K562 (cell line): Measurements from ENCODE around the gene DIP2B. TPM values are rescaled to one million over a fixed set of nuclear protein-coding genes. Genes with fewer than 3 reads are reported as not detected.
A peak's percentile ranks its signal among the peaks of the same experiment; 100 is the strongest.

Experiments
- ADNP ChIP-seq: fragments of 200-800 bp; sonication (Bioruptor generic); IDR thresholded peaks from 2 replicates; pipeline ENCODE4 v1.6.1; 2016; ENCODE audit warnings: missing genetic modification characterization, missing compliant biosample characterization
- ASH1L ChIP-seq: fragments of 450-650 bp; IDR thresholded peaks from 2 replicates; pipeline ENCODE4 v1.6.1; 2018; ENCODE audit warnings: borderline replicate concordance, mild to moderate bottlenecking, low read depth; ENCODE audit not compliant: partially characterized antibody
- ATF7 ChIP-seq: fragments of 450-650 bp; IDR thresholded peaks from 2 replicates; pipeline ENCODE4 v1.7.1; 2014; ENCODE audit warnings: mild to moderate bottlenecking, moderate library complexity
- ELF4 ChIP-seq: fragments of 450-650 bp; formaldehyde crosslinking; IDR thresholded peaks from 2 replicates; pipeline ENCODE4 v1.4.0; 2022; ENCODE audit warnings: missing genetic modification characterization
- FOXK1 ChIP-seq: sonication (generic); formaldehyde crosslinking; IDR thresholded peaks from 2 replicates; pipeline ENCODE4 v1.8.0; 2022; ENCODE audit warnings: missing genetic modification reagents, mild to moderate bottlenecking, borderline replicate concordance
- FOXM1 ChIP-seq, 2 experiments: fragments of 450-650 bp in 1 of 2; sonication (generic) in 1 of 2; formaldehyde crosslinking in 1 of 2; IDR thresholded peaks; 2 replicates each; pipeline versions ENCODE4 v1.6.1 to v1.9.0; 2017 to 2022; ENCODE audit warnings: low read depth in 2 of 2, mild to moderate bottlenecking in 2 of 2, missing genetic modification reagents in 1 of 2, moderate library complexity in 1 of 2
- HOMEZ ChIP-seq: fragments of 250-450 bp; sonication (Bioruptor Pico); IDR thresholded peaks from 2 replicates; pipeline ENCODE4 v1.4.0; 2020; ENCODE audit warnings: mild to moderate bottlenecking, moderate library complexity
- MYNN ChIP-seq, 2 experiments: sonication (generic); formaldehyde crosslinking in 1 of 2; IDR thresholded peaks; 2 replicates each; pipeline versions ENCODE4 v1.5.0 to v1.6.1; 2016 to 2020; ENCODE audit warnings: antibody characterized with exemption in 1 of 2, missing genetic modification reagents in 1 of 2
- NBN ChIP-seq: fragments of 450-650 bp; IDR thresholded peaks from 2 replicates; pipeline ENCODE4 v1.6.1; 2016; ENCODE audit warnings: low read depth, mild to moderate bottlenecking
- NR2C2 ChIP-seq, 2 experiments: fragments of 200-800 bp in 1 of 2; sonication (Bioruptor generic) in 1 of 2; sonication (generic) in 1 of 2; formaldehyde crosslinking in 1 of 2; IDR thresholded peaks; 2 replicates each; pipeline versions ENCODE4 v1.6.1 to v1.8.0; 2016 to 2022; ENCODE audit warnings: mild to moderate bottlenecking in 1 of 2, missing compliant biosample characterization in 1 of 2, missing genetic modification characterization in 1 of 2, missing genetic modification reagents in 1 of 2
- PCBP2 ChIP-seq: fragments of 200-400 bp; formaldehyde crosslinking; IDR thresholded peaks from 2 replicates; pipeline ENCODE4 v1.6.1; 2018; ENCODE audit warnings: low read length, low read depth, mild to moderate bottlenecking, moderate library complexity; ENCODE audit not compliant: poor library complexity, severe bottlenecking
- RAD51 ChIP-seq: fragments of 450-650 bp; IDR thresholded peaks from 2 replicates; pipeline ENCODE4 v1.7.1; 2016; ENCODE audit warnings: low read depth, mild to moderate bottlenecking, borderline replicate concordance
- SMAD4 ChIP-seq: fragments of 250-450 bp; sonication (Bioruptor Pico); conservative IDR thresholded peaks from 2 replicates; pipeline ENCODE4 v1.8.0; 2021; ENCODE audit warnings: inconsistent platforms, mild to moderate bottlenecking, moderate library complexity
- SRF ChIP-seq, 2 experiments: fragments of 250-450, 450-650 bp in 1 of 2; sonication (Bioruptor Pico) in 1 of 2; sonication (generic) in 1 of 2; formaldehyde crosslinking; IDR thresholded peaks; 2 replicates each; pipeline versions ENCODE4 v1.5.0 to v1.5.1; 2020 to 2022; ENCODE audit warnings: mild to moderate bottlenecking in 1 of 2, missing genetic modification reagents in 1 of 2
- STAT5A ChIP-seq: IDR thresholded peaks from 2 replicates; pipeline ENCODE4 v1.6.1; 2012; ENCODE audit warnings: low read length, inconsistent platforms, borderline replicate concordance
- U2AF1 ChIP-seq: fragments of 200-400 bp; formaldehyde crosslinking; optimal IDR thresholded peaks from 2 replicates; pipeline ENCODE3; 2017; ENCODE audit warnings: mild to moderate bottlenecking, low read depth, low read length, moderate library complexity
- ZNF12 ChIP-seq: sonication (generic); formaldehyde crosslinking; IDR thresholded peaks from 2 replicates; pipeline ENCODE4 v1.4.0; 2020; ENCODE audit warnings: mild to moderate bottlenecking, missing genetic modification reagents
- ZNF134 ChIP-seq: fragments of 250-450 bp; sonication (Bioruptor Pico); conservative IDR thresholded peaks from 2 replicates; pipeline ENCODE4 v1.4.0; 2020
- ZNF143 ChIP-seq: sonication (generic); formaldehyde crosslinking; IDR thresholded peaks from 2 replicates; pipeline ENCODE4 v1.9.0; 2022; ENCODE audit warnings: mild to moderate bottlenecking, missing genetic modification reagents
- ZNF311 ChIP-seq: fragments of 250-450 bp; sonication (Bioruptor Pico); IDR thresholded peaks from 2 replicates; pipeline ENCODE4 v1.4.0; 2020; ENCODE audit warnings: mild to moderate bottlenecking, moderate library complexity
- ZNF431 ChIP-seq: sonication (generic); formaldehyde crosslinking; IDR thresholded peaks from 2 replicates; pipeline ENCODE4 v1.8.0; 2022; ENCODE audit warnings: mild to moderate bottlenecking, missing genetic modification reagents
- ZNF561 ChIP-seq: fragments of 450-650 bp; formaldehyde crosslinking; conservative IDR thresholded peaks from 2 replicates; pipeline ENCODE4 v1.4.0; 2020; ENCODE audit warnings: mild to moderate bottlenecking, moderate library complexity
- ZZZ3 ChIP-seq: fragments of 450-650 bp; IDR thresholded peaks from 2 replicates; pipeline ENCODE4 v1.6.1; 2016; ENCODE audit warnings: antibody characterized with exemption, mild to moderate bottlenecking, moderate library complexity
- polyA plus RNA-seq, 8 experiments: library from polyadenylated mRNA; depleted of rRNA in 4 of 8; stranded (reverse) in 5 of 8; unstranded in 3 of 8; fragments of >200 nt; fragmentation: Nextera tagmentation in 2 of 8; fragmentation: Illumina TruSeq in 1 of 8; extraction: Ambion mirVana in 2 of 8; extraction: Trizol in 1 of 8; gene quantifications; 2 replicates each; pipeline versions ENCODE4 v1.2.1 to v1.2.3, GENCODE V29; 2011 to 2014; ENCODE audit warnings: inconsistent platforms in 1 of 8, missing spikeins in 1 of 8
- total RNA-seq, 7 experiments: library from RNA; depleted of rRNA in 6 of 7; stranded (reverse); fragments of >200 nt in 6 of 7; fragmentation: Illumina TruSeq in 2 of 7; extraction: Trizol in 2 of 7; gene quantifications; 2 replicates each; pipeline versions ENCODE4 v1.2.1 to v1.2.3, GENCODE V29; 2011 to 2021; ENCODE audit warnings: low replicate concordance in 1 of 7
- TF ChIP-seq, protein P1 (sequence below): fragments of 250-450 bp; sonication (Bioruptor Pico); IDR thresholded peaks from 2 replicates; pipeline ENCODE4 v1.4.0; 2020; ENCODE audit warnings: mild to moderate bottlenecking, moderate library complexity, borderline replicate concordance

DIP2B gene
- total and polyA plus RNA-seq, 9 of the 15 experiments (the other 6 are each of a cell fraction or from before 2014, with no cell fraction given) = 4.6 to 26.1 (median 18.8) TPM

DNA sequence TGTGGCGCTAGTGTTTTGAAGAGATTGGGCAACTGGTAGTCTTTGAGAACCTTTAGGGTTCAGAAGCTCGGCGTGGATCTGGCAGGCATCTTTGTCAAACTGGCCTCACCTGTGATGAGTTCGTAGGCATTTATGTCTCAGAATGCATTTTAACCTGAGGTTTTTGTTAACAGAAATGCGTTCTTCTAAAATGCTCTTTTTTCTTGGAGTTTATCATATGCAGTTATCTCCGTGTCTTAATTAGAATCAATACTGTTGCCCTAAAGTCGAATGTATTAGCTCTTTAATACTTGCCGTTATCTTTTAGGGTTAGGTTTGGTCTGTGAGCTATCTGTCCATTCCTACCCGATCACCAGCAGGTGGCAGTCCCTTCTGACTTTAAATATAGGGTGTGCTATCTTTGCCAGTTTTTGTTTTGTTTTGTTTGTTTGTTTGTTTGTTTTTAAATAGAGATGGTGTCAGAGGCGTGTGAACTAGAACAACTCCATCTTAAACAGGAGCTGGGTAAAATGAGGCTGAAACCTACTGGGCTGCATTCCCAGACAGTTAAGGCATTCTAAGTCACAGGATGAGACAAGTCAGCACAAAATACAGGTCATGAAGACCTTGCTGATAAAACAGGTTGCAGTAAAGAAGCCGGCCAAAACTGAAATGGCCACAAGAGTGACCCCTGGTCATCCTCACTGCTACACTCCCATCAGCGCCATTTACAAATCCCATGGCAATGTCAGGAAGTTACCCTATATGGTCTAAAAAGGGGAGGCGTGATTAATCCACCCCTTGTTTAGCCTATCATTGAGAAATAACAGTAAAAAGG, 260.5 kb downstream of the DIP2B start (continued):
- TF ChIP-seq, protein P1, sequence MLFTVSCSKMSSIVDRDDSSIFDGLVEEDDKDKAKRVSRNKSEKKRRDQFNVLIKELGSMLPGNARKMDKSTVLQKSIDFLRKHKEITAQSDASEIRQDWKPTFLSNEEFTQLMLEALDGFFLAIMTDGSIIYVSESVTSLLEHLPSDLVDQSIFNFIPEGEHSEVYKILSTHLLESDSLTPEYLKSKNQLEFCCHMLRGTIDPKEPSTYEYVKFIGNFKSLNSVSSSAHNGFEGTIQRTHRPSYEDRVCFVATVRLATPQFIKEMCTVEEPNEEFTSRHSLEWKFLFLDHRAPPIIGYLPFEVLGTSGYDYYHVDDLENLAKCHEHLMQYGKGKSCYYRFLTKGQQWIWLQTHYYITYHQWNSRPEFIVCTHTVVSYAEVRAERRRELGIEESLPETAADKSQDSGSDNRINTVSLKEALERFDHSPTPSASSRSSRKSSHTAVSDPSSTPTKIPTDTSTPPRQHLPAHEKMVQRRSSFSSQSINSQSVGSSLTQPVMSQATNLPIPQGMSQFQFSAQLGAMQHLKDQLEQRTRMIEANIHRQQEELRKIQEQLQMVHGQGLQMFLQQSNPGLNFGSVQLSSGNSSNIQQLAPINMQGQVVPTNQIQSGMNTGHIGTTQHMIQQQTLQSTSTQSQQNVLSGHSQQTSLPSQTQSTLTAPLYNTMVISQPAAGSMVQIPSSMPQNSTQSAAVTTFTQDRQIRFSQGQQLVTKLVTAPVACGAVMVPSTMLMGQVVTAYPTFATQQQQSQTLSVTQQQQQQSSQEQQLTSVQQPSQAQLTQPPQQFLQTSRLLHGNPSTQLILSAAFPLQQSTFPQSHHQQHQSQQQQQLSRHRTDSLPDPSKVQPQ (CRISPR knock-in tag) = no peak
- no peak for TF ChIP-seq U2AF1
- no peak for TF ChIP-seq RAD51
- TF ChIP-seq FOXK1 (CRISPR knock-in tag) = no peak
- TF ChIP-seq ZZZ3 = no peak
- 0 out of 2 replicates have a peak, but pooled peaks have one; percentile 26 for TF ChIP-seq MYNN (IDR thresholded peaks at IDR 0.05)
- TF ChIP-seq MYNN (CRISPR knock-in tag; IDR thresholded peaks at IDR 0.05) = no peak
- TF ChIP-seq ASH1L = no peak
- peak; percentile 17; the same call in 1 of the 2 replicates for TF ChIP-seq ATF7
- no peak for TF ChIP-seq ELF4 (CRISPR knock-in tag)
- no peak for TF ChIP-seq ZNF143 (CRISPR knock-in tag)
- TF ChIP-seq SMAD4 (CRISPR knock-in tag) = peak; percentile 68; the same call in 1 of the 2 replicates
- no peak for TF ChIP-seq STAT5A
- no peak for TF ChIP-seq PCBP2
- no peak for TF ChIP-seq HOMEZ
- TF ChIP-seq SRF (CRISPR knock-in tag; IDR thresholded peaks at IDR 0.05) = peak; percentile 50 to 93; a peak in 3 of 4 replicates
- TF ChIP-seq ZNF561 (CRISPR knock-in tag) = no peak
- TF ChIP-seq ADNP (tag) = no peak
- no peak for TF ChIP-seq ZNF311
- TF ChIP-seq NR2C2 (CRISPR knock-in tag; IDR thresholded peaks at IDR 0.05) = no peak
- peak; percentile 52; the same call in 1 of the 2 replicates for TF ChIP-seq NR2C2 (tag; IDR thresholded peaks at IDR 0.05)
- 0 out of 2 replicates have a peak, but pooled peaks have one; percentile 22 for TF ChIP-seq FOXM1 (IDR thresholded peaks at IDR 0.05; ENCODE audit: low read depth)
- no peak for TF ChIP-seq FOXM1 (CRISPR knock-in tag; IDR thresholded peaks at IDR 0.05; ENCODE audit: low read depth)
- TF ChIP-seq ZNF134 (CRISPR knock-in tag) = no peak
- TF ChIP-seq NBN = peak; percentile 92
- no peak for TF ChIP-seq ZNF12 (CRISPR knock-in tag)
- TF ChIP-seq ZNF431 = no peak; the same call in 1 of the 2 replicates
